ENCODE measurements around the gene DUOX1.
"Not testable (repeated sequence)": the region's sequence is repeated elsewhere in the genome, so short reads cannot be mapped to it uniquely, and the experiment has no call there.

DUOX1 gene

GRCh38 chr15:45129651-45130129 lies at the start of gene DUOX1, which contains the start of gene DUOXA1:
DUOX1 (plus strand) TSS chr15:45129994; CDS start chr15:45131967, 1,973 bp downstream.
DUOXA1 (minus strand) TSS chr15:45129879; CDS start chr15:45123014, 6,865 bp downstream.
- Mint-ChIP-seq H3K27ac (no peak within 1 kb of the TSS), H3K36me3 (ENCODE audit: low read depth) (no peaks in the 10 kb centered on the region), H3K4me3 (no peak within 1 kb of the TSS), H3K9me3 (no peaks in the 10 kb centered on the region), H3K4me1 (ENCODE audit: low read depth) (peaks cover 3% of the 10 kb centered on the region), H3K27me3 (ENCODE audit: low read depth) (peaks cover 80% of the 10 kb centered on the region)

GRCh38 chr15:45080593-45080992 lies 49.2 kb upstream of the DUOX1 start:
- H3K27me3 Mint-ChIP-seq (ENCODE audit: low read depth) = peaks cover 15% of the 10 kb centered on the region
- H3K27ac Mint-ChIP-seq; H3K4me3 Mint-ChIP-seq; H3K4me1 Mint-ChIP-seq (ENCODE audit: low read depth); H3K9me3 Mint-ChIP-seq; H3K36me3 Mint-ChIP-seq (ENCODE audit: low read depth): not testable (repeated sequence)

GRCh38 chr15:45082412-45082811 lies 47.4 kb upstream of the DUOX1 start:
- not testable (repeated sequence) for H3K4me1 Mint-ChIP-seq (ENCODE audit: low read depth)

GRCh38 chr15:45083223-45083622 lies 46.6 kb upstream of the DUOX1 start:
- H3K4me3 Mint-ChIP-seq = no peak overlapping the region
- no peaks in the 10 kb centered on the region for H3K9me3 Mint-ChIP-seq
- no peaks in the 10 kb centered on the region for H3K36me3 Mint-ChIP-seq (ENCODE audit: low read depth)
- no peak overlapping the region for H3K27ac Mint-ChIP-seq
- peaks cover 22% of the 10 kb centered on the region for H3K27me3 Mint-ChIP-seq (ENCODE audit: low read depth)
- no peaks in the 10 kb centered on the region for H3K4me1 Mint-ChIP-seq (ENCODE audit: low read depth)

More at GRCh38 chr15:45082412-45082811, 47.4 kb upstream of the DUOX1 start:
- peaks cover 20% of the 10 kb centered on the region for H3K27me3 Mint-ChIP-seq (ENCODE audit: low read depth)
- H3K36me3 Mint-ChIP-seq (ENCODE audit: low read depth); H3K9me3 Mint-ChIP-seq; H3K4me3 Mint-ChIP-seq; H3K27ac Mint-ChIP-seq: not testable (repeated sequence)

GRCh38 chr15:45084163-45084562 lies 45.6 kb upstream of the DUOX1 start:
- Mint-ChIP-seq H3K9me3 (no peaks in the 10 kb centered on the region), H3K36me3 (ENCODE audit: low read depth) (no peaks in the 10 kb centered on the region), H3K4me3 (no peak overlapping the region), H3K27me3 (ENCODE audit: low read depth) (peaks cover 22% of the 10 kb centered on the region), H3K4me1 (ENCODE audit: low read depth) (no peaks in the 10 kb centered on the region), H3K27ac (no peak overlapping the region)

GRCh38 chr15:45087513-45087912 lies 42.3 kb upstream of the DUOX1 start:
- Mint-ChIP-seq H3K27ac (no peak overlapping the region), H3K9me3 (no peaks in the 10 kb centered on the region), H3K27me3 (ENCODE audit: low read depth) (peaks cover 40% of the 10 kb centered on the region), H3K4me3 (no peak overlapping the region), H3K36me3 (ENCODE audit: low read depth) (no peaks in the 10 kb centered on the region), H3K4me1 (ENCODE audit: low read depth) (no peaks in the 10 kb centered on the region)

GRCh38 chr15:45088801-45089711 lies 40.7 kb upstream of the DUOX1 start:
- Mint-ChIP-seq H3K36me3 (ENCODE audit: low read depth) (no peaks in the 10 kb centered on the region), H3K9me3 (no peaks in the 10 kb centered on the region), H3K27me3 (ENCODE audit: low read depth) (peaks cover 41% of the 10 kb centered on the region), H3K4me1 (ENCODE audit: low read depth) (no peaks in the 10 kb centered on the region), H3K27ac (no peak overlapping the region), H3K4me3 (no peak overlapping the region)

GRCh38 chr15:45089712-45090373 lies 40.0 kb upstream of the DUOX1 start:
- Mint-ChIP-seq H3K36me3 (ENCODE audit: low read depth) (no peaks in the 10 kb centered on the region), H3K27ac (no peak overlapping the region), H3K4me3 (no peak overlapping the region), H3K9me3 (no peaks in the 10 kb centered on the region), H3K27me3 (ENCODE audit: low read depth) (peaks cover 37% of the 10 kb centered on the region), H3K4me1 (ENCODE audit: low read depth) (no peaks in the 10 kb centered on the region)

GRCh38 chr15:45091161-45091560 lies 38.6 kb upstream of the DUOX1 start:
- Mint-ChIP-seq H3K27ac (no peak overlapping the region), H3K27me3 (ENCODE audit: low read depth) (peaks cover 31% of the 10 kb centered on the region), H3K9me3 (no peaks in the 10 kb centered on the region), H3K36me3 (ENCODE audit: low read depth) (no peaks in the 10 kb centered on the region), H3K4me3 (no peak overlapping the region), H3K4me1 (ENCODE audit: low read depth) (no peaks in the 10 kb centered on the region)

- H3K27me3 Mint-ChIP-seq (ENCODE audit: low read depth) = peaks cover 31% of the 10 kb centered on the region
- H3K9me3 Mint-ChIP-seq = no peaks in the 10 kb centered on the region
- H3K27ac Mint-ChIP-seq = no peak overlapping the region
- no peaks in the 10 kb centered on the region for H3K36me3 Mint-ChIP-seq (ENCODE audit: low read depth)
- no peaks in the 10 kb centered on the region for H3K4me1 Mint-ChIP-seq (ENCODE audit: low read depth)
- no peak overlapping the region for H3K4me3 Mint-ChIP-seq
Observed at GRCh38 chr15:45091576-45091975, 38.2 kb upstream of the DUOX1 start.

GRCh38 chr15:45093013-45093412 lies 36.8 kb upstream of the DUOX1 start:
- Mint-ChIP-seq H3K9me3 (no peaks in the 10 kb centered on the region), H3K4me1 (ENCODE audit: low read depth) (no peaks in the 10 kb centered on the region), H3K27me3 (ENCODE audit: low read depth) (peaks cover 24% of the 10 kb centered on the region), H3K36me3 (ENCODE audit: low read depth) (no peaks in the 10 kb centered on the region), H3K27ac (no peak overlapping the region), H3K4me3 (no peak overlapping the region)

GRCh38 chr15:45093622-45094357 lies 36.0 kb upstream of the DUOX1 start:
- Mint-ChIP-seq H3K4me1 (ENCODE audit: low read depth) (no peaks in the 10 kb centered on the region), H3K27me3 (ENCODE audit: low read depth) (peaks cover 24% of the 10 kb centered on the region)

GRCh38 chr15:45094358-45094730 lies 35.5 kb upstream of the DUOX1 start:
- Mint-ChIP-seq H3K4me3 (no peak overlapping the region), H3K4me1 (ENCODE audit: low read depth) (no peaks in the 10 kb centered on the region), H3K27ac (no peak overlapping the region), H3K9me3 (no peaks in the 10 kb centered on the region), H3K27me3 (ENCODE audit: low read depth) (peaks cover 24% of the 10 kb centered on the region), H3K36me3 (ENCODE audit: low read depth) (no peaks in the 10 kb centered on the region)

More at GRCh38 chr15:45093622-45094357, 36.0 kb upstream of the DUOX1 start:
- Mint-ChIP-seq H3K9me3 (no peaks in the 10 kb centered on the region), H3K27ac (no peak overlapping the region), H3K36me3 (ENCODE audit: low read depth) (no peaks in the 10 kb centered on the region), H3K4me3 (no peak overlapping the region)

GRCh38 chr15:45095661-45096060 lies 34.1 kb upstream of the DUOX1 start:
- H3K27ac Mint-ChIP-seq = no peak overlapping the region
- no peak overlapping the region for H3K4me3 Mint-ChIP-seq
- H3K27me3 Mint-ChIP-seq (ENCODE audit: low read depth) = peaks cover 17% of the 10 kb centered on the region
- no peaks in the 10 kb centered on the region for H3K4me1 Mint-ChIP-seq (ENCODE audit: low read depth)
- H3K9me3 Mint-ChIP-seq = no peaks in the 10 kb centered on the region
- H3K36me3 Mint-ChIP-seq (ENCODE audit: low read depth) = no peaks in the 10 kb centered on the region

Measured in T-helper 1 cell treated with Interleukin-12 subunit alpha and Interleukin-12 subunit beta and Interleukin-4 antibody, amounts not matched to agents 30 μg/mL and 1 μg/mL, for 36 hours (primary cell).